22Rv1 (cell line): ENCODE results near the gene PRPSAP2.

ENCODE experiments used
- H3K27ac ChIP-seq: fragments of 450-650 bp; 2 replicates; pipeline ENCODE4 v1.5.1; 2017
- CTCF ChIP-seq: fragments of 450-650 bp; IDR thresholded peaks from 2 replicates; pipeline ENCODE4 v1.5.1; 2017; ENCODE audit warnings: mild to moderate bottlenecking
- ZFX ChIP-seq: fragments of 450-650 bp; IDR thresholded peaks from 2 replicates; pipeline ENCODE4 v1.6.1; 2017; ENCODE audit warnings: antibody characterized with exemption, borderline replicate concordance

PRPSAP2 gene

GRCh38 chr17:18904482-18904881, 46.6 kb downstream of the PRPSAP2 start:
- no peak overlapping the region for H3K27ac ChIP-seq
- TF ChIP-seq CTCF: no peak
- TF ChIP-seq ZFX: no peak

DNA sequence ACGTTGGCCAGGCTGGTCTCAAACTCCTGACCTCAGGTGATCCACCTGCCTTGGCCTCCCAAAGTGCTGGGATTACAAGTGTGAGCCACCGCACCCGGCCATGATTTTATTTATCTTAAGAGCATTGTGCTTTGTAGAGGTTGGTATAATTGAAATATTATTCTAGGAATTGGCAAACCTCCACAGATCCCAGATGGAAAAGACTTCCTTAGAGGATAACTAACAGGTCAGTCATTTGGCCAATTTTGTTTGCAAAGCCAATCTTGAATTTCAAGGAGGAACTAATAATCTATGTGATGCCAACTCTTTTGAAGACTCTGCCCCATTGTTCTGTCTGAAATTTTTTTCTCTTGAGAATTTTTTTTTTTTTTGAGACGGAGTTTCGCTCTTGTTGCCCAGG, 47.3 kb downstream of the PRPSAP2 start:
- no peak for TF ChIP-seq CTCF
- no peak for TF ChIP-seq ZFX
- H3K27ac ChIP-seq: no peak overlapping the region

- TF ChIP-seq CTCF (no peak), ZFX (no peak)
- no peak overlapping the region for H3K27ac ChIP-seq
These were observed 52.4 kb downstream of the PRPSAP2 start for GRCh38 chr17:18910326-18910725.

DNA sequence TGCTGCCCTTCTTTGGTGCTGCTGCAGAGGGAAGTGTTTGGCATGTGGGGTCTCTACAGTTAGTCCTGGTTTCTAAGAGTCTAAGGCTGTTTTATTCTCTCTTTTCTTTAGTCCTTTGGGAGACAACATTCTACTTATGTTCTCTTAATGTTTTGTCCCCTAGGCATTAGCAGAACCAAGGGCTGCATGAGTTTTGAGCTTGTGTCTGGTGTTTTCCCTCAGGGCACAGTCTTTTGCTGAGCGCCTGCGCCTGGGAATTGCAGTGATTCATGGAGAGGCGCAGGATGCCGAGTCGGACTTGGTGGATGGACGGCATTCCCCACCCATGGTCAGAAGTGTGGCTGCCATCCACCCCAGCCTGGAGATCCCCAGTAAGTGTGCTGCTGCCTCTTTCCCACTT, 53.0 kb downstream of the PRPSAP2 start:
- TF ChIP-seq ZFX (no peak), CTCF (no peak)

DNA sequence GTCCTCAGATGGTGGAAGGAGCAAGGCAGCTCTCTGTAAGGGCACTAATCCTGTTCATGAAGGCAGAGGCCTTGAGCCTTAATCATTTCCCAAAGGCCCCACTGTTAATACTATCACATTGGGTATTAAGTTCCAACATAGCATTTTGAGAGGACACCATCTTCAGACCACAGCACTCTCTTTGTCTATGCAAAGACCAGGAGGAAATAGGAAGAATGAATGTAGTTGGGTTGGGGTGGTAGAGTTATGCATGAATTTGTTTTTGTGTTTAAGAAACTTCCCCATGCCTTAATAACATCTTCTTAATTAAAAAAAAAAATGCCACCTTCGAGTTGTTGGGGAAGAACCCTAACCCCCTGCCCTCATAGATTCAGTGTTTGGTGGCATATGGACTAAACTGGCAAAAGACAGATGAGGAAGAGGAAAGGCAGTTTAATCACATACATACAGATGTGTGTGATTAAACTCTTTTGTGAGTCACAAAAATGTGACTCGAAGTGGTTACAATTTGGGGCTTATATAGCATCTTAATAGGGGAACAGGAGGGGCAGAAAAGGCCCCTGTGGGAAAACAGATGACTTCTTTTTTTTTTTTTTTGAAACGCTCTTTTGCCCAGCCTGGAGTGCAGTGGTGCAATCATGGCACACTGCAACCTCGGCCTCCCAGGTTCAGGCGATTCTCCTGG, 59.0 kb downstream of the PRPSAP2 start:
- TF ChIP-seq ZFX: no peak
- TF ChIP-seq CTCF: no peak
- no peak overlapping the region for H3K27ac ChIP-seq

More for the DNA sequence above, 53.0 kb downstream of the PRPSAP2 start:
- no peak overlapping the region for H3K27ac ChIP-seq

DNA sequence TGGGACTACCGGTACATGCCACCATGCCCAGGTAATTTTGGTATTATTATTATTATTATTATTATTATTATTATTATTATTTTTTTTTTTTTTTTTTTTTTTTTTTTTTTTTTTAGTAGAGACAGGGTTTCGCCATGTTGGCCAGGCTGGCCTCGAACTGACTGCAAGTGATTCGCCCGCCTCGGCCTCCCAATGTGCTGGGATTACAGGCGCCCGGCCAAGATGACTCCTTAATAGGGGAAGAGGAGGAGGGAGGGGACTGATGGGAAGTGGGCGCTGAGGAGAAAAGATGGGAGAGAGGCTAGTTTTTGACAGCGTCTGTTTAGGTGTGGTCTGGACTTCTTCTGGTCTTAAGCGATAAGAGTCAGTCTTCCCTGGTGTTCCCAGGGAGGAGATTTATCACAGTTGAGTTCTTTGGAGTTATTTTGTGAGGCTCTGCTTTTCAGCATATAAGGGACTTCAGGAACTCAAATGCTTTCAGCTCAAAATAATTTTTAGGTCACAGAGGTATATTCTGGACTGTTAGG, 59.6 kb downstream of the PRPSAP2 start:
- TF ChIP-seq CTCF (no peak), ZFX (no peak)
- H3K27ac ChIP-seq: no peak overlapping the region

GRCh38 chr17:18919963-18920362, 62.0 kb downstream of the PRPSAP2 start:
- H3K27ac ChIP-seq: no peak overlapping the region
- TF ChIP-seq ZFX (no peak), CTCF (no peak)
